Measurements from ENCODE around the gene PLCG2.

- TF ChIP-seq NFRKB (IDR thresholded peaks at IDR 0.05), result no peak
- TF ChIP-seq SP1 (IDR thresholded peaks at IDR 0.05), result no peak
- TF ChIP-seq PKNOX1 (IDR thresholded peaks at IDR 0.05), result no peak
- no peak for TF ChIP-seq FOXA1 (IDR thresholded peaks at IDR 0.05)
- TF ChIP-seq TARDBP (IDR thresholded peaks at IDR 0.05), result no peak
- TF ChIP-seq LEF1 (IDR thresholded peaks at IDR 0.05; ENCODE audit: borderline replicate concordance), result no peak
- TF ChIP-seq ELF4 (IDR thresholded peaks at IDR 0.05), result no peak
- TF ChIP-seq CTBP1 (IDR thresholded peaks at IDR 0.05; ENCODE audit: borderline replicate concordance), result no peak
Observed at GRCh38 chr16:81925016-81925415, 145.9 kb downstream of the PLCG2 start.
